ENCODE measurements around the gene DPEP3.

GRCh38 chr16:67927131-67927941, 53.0 kb downstream of the DPEP3 start:
- TF ChIP-seq EP300 (IDR thresholded peaks at IDR 0.05; ENCODE audit: borderline replicate concordance), result no peak
- no peak for TF ChIP-seq REST (IDR thresholded peaks at IDR 0.05; ENCODE audit: low read depth)
- no peak for TF ChIP-seq USF1 (IDR thresholded peaks at IDR 0.05)
- TF ChIP-seq EGR1 (IDR thresholded peaks at IDR 0.05), result no peak
- no peak for TF ChIP-seq MAX (IDR thresholded peaks at IDR 0.05)
- TF ChIP-seq FOXM1 (IDR thresholded peaks at IDR 0.05; ENCODE audit: borderline replicate concordance, low read depth), result no peak
- TF ChIP-seq TAF1 (IDR thresholded peaks at IDR 0.05; ENCODE audit: low read depth), result no peak
- TF ChIP-seq YY1 (IDR thresholded peaks at IDR 0.05; ENCODE audit: low read depth), result no peak
- TF ChIP-seq CREB1 (IDR thresholded peaks at IDR 0.05; ENCODE audit: low read depth), result no peak
- no peak for TF ChIP-seq TEAD4 (IDR thresholded peaks at IDR 0.05)
- TF ChIP-seq RAD21 (IDR thresholded peaks at IDR 0.05; ENCODE audit: low read depth), result no peak
- no peak for TF ChIP-seq CEBPB (IDR thresholded peaks at IDR 0.05)

Data from Ishikawa (cell line).